ENCODE results near the gene VAT1. TPM values are rescaled to one million over a fixed set of nuclear protein-coding genes. Genes with fewer than 3 reads are reported as not detected.
A peak's percentile ranks its signal among the peaks of the same experiment; 100 is the strongest.

The VAT1 gene
- total and polyA plus RNA-seq, 2 of the 13 experiments (the other 11 are each of a cell fraction or from before 2014, with no cell fraction given): 143 to 205 TPM

DNA sequence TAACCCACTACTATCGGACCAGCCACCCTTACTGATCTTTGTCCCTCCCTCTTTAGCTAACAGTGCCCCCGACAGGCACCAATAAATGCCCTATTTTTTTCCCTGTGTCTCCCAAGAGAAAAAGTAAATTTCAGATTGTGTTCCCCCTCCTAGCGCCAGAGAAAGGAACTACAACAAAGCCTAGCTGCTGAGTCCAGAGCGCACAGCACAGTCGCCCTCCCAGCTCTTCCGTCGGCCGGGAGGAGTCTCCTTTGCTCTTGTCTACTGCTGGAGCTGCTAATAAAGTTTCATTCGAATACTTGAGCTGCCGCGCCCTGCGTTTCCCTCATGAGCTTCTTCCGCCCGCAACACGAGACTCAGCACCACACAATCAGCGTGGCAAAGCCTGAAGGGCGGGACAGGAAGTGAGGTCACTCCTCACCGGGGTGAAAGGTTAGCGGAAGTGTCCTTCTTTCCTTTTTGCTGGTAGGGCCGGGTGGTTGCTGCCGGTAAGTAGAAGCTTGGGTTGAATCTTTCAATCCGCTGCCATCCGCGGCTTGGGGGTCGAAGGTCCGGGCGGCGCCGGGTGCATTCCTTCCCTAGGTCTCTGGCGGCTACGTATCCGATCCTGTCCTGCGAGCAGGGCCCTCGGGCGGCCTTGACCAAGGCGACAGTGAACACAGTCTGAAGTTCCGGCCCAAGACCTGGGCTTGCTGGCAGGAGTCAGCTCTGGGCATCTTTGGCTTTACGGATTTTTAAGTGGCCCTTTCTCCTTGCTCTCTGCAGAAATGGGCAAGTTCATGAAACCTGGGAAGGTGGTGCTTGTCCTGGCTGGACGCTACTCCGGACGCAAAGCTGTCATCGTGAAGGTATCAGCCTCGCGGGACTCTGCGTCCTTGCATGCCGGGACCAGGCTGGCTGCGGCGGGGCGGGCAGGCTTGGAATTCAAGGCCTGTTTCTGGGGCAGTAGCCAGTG is 23.9 kb downstream of the VAT1 start, which contains the start of gene RPL27 (continued):
- TF ChIP-seq, protein P1, sequence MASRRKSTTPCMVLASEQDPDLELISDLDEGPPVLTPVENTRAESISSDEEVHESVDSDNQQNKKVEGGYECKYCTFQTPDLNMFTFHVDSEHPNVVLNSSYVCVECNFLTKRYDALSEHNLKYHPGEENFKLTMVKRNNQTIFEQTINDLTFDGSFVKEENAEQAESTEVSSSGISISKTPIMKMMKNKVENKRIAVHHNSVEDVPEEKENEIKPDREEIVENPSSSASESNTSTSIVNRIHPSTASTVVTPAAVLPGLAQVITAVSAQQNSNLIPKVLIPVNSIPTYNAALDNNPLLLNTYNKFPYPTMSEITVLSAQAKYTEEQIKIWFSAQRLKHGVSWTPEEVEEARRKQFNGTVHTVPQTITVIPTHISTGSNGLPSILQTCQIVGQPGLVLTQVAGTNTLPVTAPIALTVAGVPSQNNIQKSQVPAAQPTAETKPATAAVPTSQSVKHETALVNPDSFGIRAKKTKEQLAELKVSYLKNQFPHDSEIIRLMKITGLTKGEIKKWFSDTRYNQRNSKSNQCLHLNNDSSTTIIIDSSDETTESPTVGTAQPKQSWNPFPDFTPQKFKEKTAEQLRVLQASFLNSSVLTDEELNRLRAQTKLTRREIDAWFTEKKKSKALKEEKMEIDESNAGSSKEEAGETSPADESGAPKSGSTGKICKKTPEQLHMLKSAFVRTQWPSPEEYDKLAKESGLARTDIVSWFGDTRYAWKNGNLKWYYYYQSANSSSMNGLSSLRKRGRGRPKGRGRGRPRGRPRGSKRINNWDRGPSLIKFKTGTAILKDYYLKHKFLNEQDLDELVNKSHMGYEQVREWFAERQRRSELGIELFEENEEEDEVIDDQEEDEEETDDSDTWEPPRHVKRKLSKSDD (CRISPR knock-in tag; IDR thresholded peaks at IDR 0.05; ENCODE audit: low read depth): peak; percentile 87; the same call in 1 of the 2 replicates
- peak; percentile 99 for TF ChIP-seq XRCC5 (optimal IDR thresholded peaks at IDR 0.05; ENCODE audit: low read length)
- peak; percentile 90 for TF ChIP-seq CTCF (CRISPR knock-in tag; IDR thresholded peaks at IDR 0.05)
- peak; percentile 61; the same call in 1 of the 2 replicates for TF ChIP-seq HMG20A (CRISPR knock-in tag; IDR thresholded peaks at IDR 0.05; ENCODE audit: borderline replicate concordance)
- TF ChIP-seq REXO4 (CRISPR knock-in tag; IDR thresholded peaks at IDR 0.05; ENCODE audit: borderline replicate concordance): no peak
- peak; percentile 98 for TF ChIP-seq ZNF138 (CRISPR knock-in tag; IDR thresholded peaks at IDR 0.05; ENCODE audit: low read depth)
- no peak; the same call in 1 of the 2 replicates for TF ChIP-seq ZNF7 (CRISPR knock-in tag; IDR thresholded peaks at IDR 0.05)
- no peak for TF ChIP-seq ZNF3 (CRISPR knock-in tag; IDR thresholded peaks at IDR 0.05)
- TF ChIP-seq TFDP2 (CRISPR knock-in tag; IDR thresholded peaks at IDR 0.05): peak; percentile 97
- TF ChIP-seq ZNF570 (CRISPR knock-in tag; IDR thresholded peaks at IDR 0.05; ENCODE audit: borderline replicate concordance): peak; percentile 78; the same call in 1 of the 2 replicates
- peak; percentile 98 for TF ChIP-seq ETV5 (CRISPR knock-in tag; IDR thresholded peaks at IDR 0.05; ENCODE audit: borderline replicate concordance)
- TF ChIP-seq ZNF432 (CRISPR knock-in tag; IDR thresholded peaks at IDR 0.05; ENCODE audit: borderline replicate concordance): no peak
- peak; percentile 99 for TF ChIP-seq MIER3 (CRISPR knock-in tag; IDR thresholded peaks at IDR 0.05; ENCODE audit: borderline replicate concordance)
- peak; percentile 79 for TF ChIP-seq ZNF883 (CRISPR knock-in tag; IDR thresholded peaks at IDR 0.05; ENCODE audit: not compliant biosample characterization)
- TF ChIP-seq NONO (IDR thresholded peaks at IDR 0.05): no peak
- TF ChIP-seq NONO (CRISPR knock-in tag; conservative IDR thresholded peaks at IDR 0.05): peak; percentile 98
- TF ChIP-seq, protein P2, sequence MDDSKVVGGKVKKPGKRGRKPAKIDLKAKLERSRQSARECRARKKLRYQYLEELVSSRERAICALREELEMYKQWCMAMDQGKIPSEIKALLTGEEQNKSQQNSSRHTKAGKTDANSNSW (CRISPR knock-in tag; IDR thresholded peaks at IDR 0.05; ENCODE audit: borderline replicate concordance): no peak
- no peak for TF ChIP-seq GPBP1L1 (CRISPR knock-in tag; IDR thresholded peaks at IDR 0.05)
- peak; percentile 88 for TF ChIP-seq CHD2 (IDR thresholded peaks at IDR 0.05; ENCODE audit: low read depth, low read length)
- peak; percentile 88 for TF ChIP-seq BCL6 (CRISPR knock-in tag; IDR thresholded peaks at IDR 0.05)
- TF ChIP-seq ZNF546 (CRISPR knock-in tag; conservative IDR thresholded peaks at IDR 0.05): no peak
- TF ChIP-seq, protein P3, sequence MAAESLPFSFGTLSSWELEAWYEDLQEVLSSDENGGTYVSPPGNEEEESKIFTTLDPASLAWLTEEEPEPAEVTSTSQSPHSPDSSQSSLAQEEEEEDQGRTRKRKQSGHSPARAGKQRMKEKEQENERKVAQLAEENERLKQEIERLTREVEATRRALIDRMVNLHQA (CRISPR knock-in tag; IDR thresholded peaks at IDR 0.05): 0 out of 2 replicates have a peak, but pooled peaks have one; percentile 34
